Endodermal cell (in vitro differentiated cells): ENCODE data around the gene GPER1. TPM values are rescaled to one million over a fixed set of nuclear protein-coding genes. Genes with fewer than 3 reads are reported as not detected.
A peak's percentile ranks its signal among the peaks of the same experiment; 100 is the strongest.

Source experiments
- DNase-seq: peaks from one replicate; pipeline ENCODE4 v3.0.0-alpha.2; 2017
- H3K27ac ChIP-seq: 2 replicates; pipeline ENCODE4 v1.5.1; 2013; ENCODE audit warnings: mild to moderate bottlenecking, low read depth, low read length, moderate library complexity
- H3K27me3 ChIP-seq: 2 replicates; pipeline ENCODE4 v1.6.1; 2013; ENCODE audit warnings: mild to moderate bottlenecking, low read length, moderate library complexity; ENCODE audit not compliant: insufficient read depth, control insufficient read depth, poor library complexity, severe bottlenecking
- H3K36me3 ChIP-seq: 2 replicates; pipeline ENCODE4 v1.7.0; 2013; ENCODE audit warnings: mild to moderate bottlenecking, low read length, moderate library complexity; ENCODE audit not compliant: control insufficient read depth, insufficient read depth
- H3K4me1 ChIP-seq: one replicate; pipeline ENCODE4 v1.7.0; 2013; ENCODE audit warnings: low read length; ENCODE audit not compliant: control insufficient read depth, insufficient read depth
- H3K4me3 ChIP-seq: 2 replicates; pipeline ENCODE4 v1.5.1; 2013; ENCODE audit warnings: mild to moderate bottlenecking, low read length, moderate library complexity
- H3K9ac ChIP-seq: 2 replicates; pipeline ENCODE4 v1.6.1; 2013; ENCODE audit warnings: mild to moderate bottlenecking, low read length, moderate library complexity; ENCODE audit not compliant: poor library complexity, severe bottlenecking; ENCODE audit errors: extremely low read depth
- H3K9me3 ChIP-seq: 2 replicates; pipeline ENCODE4 v1.6.1; 2013; ENCODE audit warnings: mild to moderate bottlenecking, low read length, moderate library complexity; ENCODE audit not compliant: control insufficient read depth
- H3K27ac Mint-ChIP-seq: 2 replicates; pipeline ENCODE4 v1.8.0; 2020; ENCODE audit warnings: mixed read lengths
- H3K27me3 Mint-ChIP-seq: 2 replicates; pipeline ENCODE4 v1.8.0; 2021; ENCODE audit warnings: mild to moderate bottlenecking, mixed read lengths; ENCODE audit not compliant: insufficient read depth
- H3K36me3 Mint-ChIP-seq: 2 replicates; pipeline ENCODE4 v1.8.0; 2020; ENCODE audit warnings: low read depth, mixed read lengths
- H3K4me1 Mint-ChIP-seq: 2 replicates; pipeline ENCODE4 v1.8.0; 2020; ENCODE audit warnings: mixed read lengths
- H3K4me3 Mint-ChIP-seq: 2 replicates; pipeline ENCODE4 v1.8.0; 2020; ENCODE audit warnings: mild to moderate bottlenecking, moderate library complexity, mixed read lengths
- H3K9me3 Mint-ChIP-seq: 2 replicates; pipeline ENCODE4 v1.8.0; 2020; ENCODE audit warnings: mild to moderate bottlenecking, mixed read lengths
- CTCF ChIP-seq: fragments of 200-600 bp; sonication (generic); conservative IDR thresholded peaks from 2 replicates; pipeline ENCODE4 v1.5.0; 2021; ENCODE audit warnings: antibody characterized with exemption, mild to moderate bottlenecking
- WGBS, 2 experiments: methylation state at CpG; one replicate each; pipeline versions ENCODE4 v1.1.5 to v1.1.7; 2013; ENCODE audit warnings: missing lambda C conversion rate in 2 of 2, mixed read lengths in 1 of 2; ENCODE audit not compliant: insufficient coverage in 1 of 2, insufficient read length in 1 of 2; 5-methylcytosine and 5-hydroxymethylcytosine counted together
- total RNA-seq, 2 donors: library from RNA; stranded (reverse); fragmentation: NEBNext Ultra II Directional in 1 of 2; extraction: Animal tissue kit (Norgen Biotek cat#: 25700) in 1 of 2; gene quantifications; 2 replicates in 1 of 2; 3 replicates in 1 of 2; pipeline ENCODE4 v1.2.1, GENCODE V29; 2021

GPER1 gene
- total RNA-seq, 2 donors from 2014 or later = 0.35 to 0.51 TPM

DNA sequence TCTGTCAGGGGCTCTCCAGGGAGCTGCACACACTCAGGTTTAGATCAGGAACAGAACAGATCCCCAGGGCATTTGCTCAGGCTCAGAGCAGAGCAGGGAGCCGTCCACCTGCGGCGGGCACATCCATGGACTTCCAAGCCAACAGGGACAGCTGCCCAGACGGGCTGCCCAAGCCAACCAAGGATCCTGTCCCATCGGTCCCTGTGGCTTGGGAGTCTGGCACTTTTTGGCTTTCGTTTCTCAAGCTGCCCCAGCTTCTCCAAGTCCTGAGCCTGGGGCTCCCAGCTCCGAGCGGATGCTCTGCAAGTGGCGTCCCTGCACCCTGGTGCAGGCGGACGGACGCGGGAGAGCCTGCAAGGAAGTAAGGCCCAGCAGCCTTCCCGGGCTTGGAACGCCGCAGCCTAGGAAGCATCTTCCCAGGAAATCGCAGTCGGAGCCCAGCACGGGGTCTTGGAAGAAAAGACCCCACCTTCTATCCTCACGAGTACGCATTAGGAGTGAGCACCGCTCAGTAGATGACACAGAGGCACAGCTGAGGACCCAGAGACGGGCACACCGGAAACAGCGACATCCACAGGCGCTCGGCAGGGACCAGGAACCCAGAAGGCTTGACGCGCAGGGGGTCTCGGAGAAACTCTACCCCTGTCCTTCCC is 37.5 kb upstream of the GPER1 start:
- Histone ChIP-seq H3K9me3 (no peaks in the 10 kb centered on the region), H3K27ac (no peak overlapping the region), H3K4me3 (no peak overlapping the region), H3K36me3 (no peaks in the 10 kb centered on the region), H3K4me1 (peaks cover 12% of the 10 kb centered on the region), H3K9ac (no peak overlapping the region), H3K27me3 (no peaks in the 10 kb centered on the region)
- 90 to 92% methylated on average over 24 to 30 of the region's 30 CpGs for WGBS, 2 experiments
- Mint-ChIP-seq H3K27me3 (no peaks in the 10 kb centered on the region), H3K4me3 (no peak overlapping the region), H3K9me3 (no peaks in the 10 kb centered on the region), H3K27ac (peak overlapping the region; percentile 61), H3K4me1 (peaks cover 16% of the 10 kb centered on the region), H3K36me3 (no peaks in the 10 kb centered on the region)
- TF ChIP-seq CTCF = no peak
- no peak for DNase-seq

DNA sequence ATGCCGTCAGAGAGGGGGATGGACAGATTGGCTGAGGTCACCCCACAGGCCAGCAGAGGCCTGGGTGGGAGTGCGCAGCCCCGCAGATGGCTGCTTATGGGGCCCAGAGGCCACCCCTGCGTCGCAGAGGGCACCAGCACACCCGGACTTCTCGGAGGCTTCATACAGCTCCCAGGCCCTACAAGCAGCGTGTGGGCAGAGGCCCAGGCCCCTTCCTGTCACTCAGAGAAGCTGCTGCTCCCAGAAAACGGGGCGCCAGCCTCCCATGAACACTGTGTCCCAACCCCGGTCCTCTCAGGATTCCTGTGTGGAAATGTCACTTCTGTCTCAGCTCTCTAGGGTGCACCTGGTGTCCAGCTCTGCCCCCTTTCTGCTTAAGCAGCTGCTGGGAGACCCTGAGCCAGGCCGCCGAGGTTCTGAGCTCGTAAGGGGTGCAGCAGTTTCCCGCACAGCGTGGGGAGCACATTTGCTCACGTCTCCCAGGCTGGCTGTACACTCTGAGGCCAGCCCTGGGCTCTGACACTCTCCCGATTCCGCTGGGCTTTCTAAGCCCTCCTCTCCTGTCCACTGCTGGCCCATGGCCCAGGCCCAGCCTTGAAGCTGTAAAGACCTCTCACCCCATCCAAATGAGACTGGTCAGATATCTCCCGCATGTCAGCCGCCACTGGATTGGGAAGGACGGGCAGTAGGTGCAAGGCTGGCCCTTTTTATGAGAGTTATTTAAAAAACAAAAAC is 36.8 kb upstream of the GPER1 start:
- no peak for TF ChIP-seq CTCF
- Histone ChIP-seq H3K27ac (no peak overlapping the region), H3K27me3 (no peaks in the 10 kb centered on the region), H3K4me3 (no peak overlapping the region), H3K9ac (no peak overlapping the region), H3K4me1 (peaks cover 12% of the 10 kb centered on the region), H3K36me3 (no peaks in the 10 kb centered on the region), H3K9me3 (no peaks in the 10 kb centered on the region)
- peaks cover 16% of the 10 kb centered on the region for H3K4me1 Mint-ChIP-seq
- no peak for DNase-seq
- H3K27ac Mint-ChIP-seq = peak overlapping the region; percentile 48
- no peaks in the 10 kb centered on the region for H3K36me3 Mint-ChIP-seq
- WGBS, 2 experiments = 95% methylated on average over 20 to 22 of the region's 22 CpGs
- H3K27me3 Mint-ChIP-seq = no peaks in the 10 kb centered on the region
- H3K9me3 Mint-ChIP-seq = no peaks in the 10 kb centered on the region
- H3K4me3 Mint-ChIP-seq = no peak overlapping the region

- Mint-ChIP-seq H3K27ac (no peak overlapping the region), H3K27me3 (no peaks in the 10 kb centered on the region), H3K9me3 (no peaks in the 10 kb centered on the region), H3K36me3 (no peaks in the 10 kb centered on the region), H3K4me3 (no peak overlapping the region), H3K4me1 (peaks cover 5% of the 10 kb centered on the region)
- H3K4me3 ChIP-seq = no peak overlapping the region
- DNase-seq = no peak
- H3K4me1 ChIP-seq = peaks cover 8% of the 10 kb centered on the region
- no peaks in the 10 kb centered on the region for H3K36me3 ChIP-seq
- WGBS, 2 experiments = 93 to 97% methylated on average over 11 to 20 of the region's 20 CpGs
- H3K27ac ChIP-seq = peak overlapping the region; percentile 53
- H3K9me3 ChIP-seq = no peaks in the 10 kb centered on the region
- no peak overlapping the region for H3K9ac ChIP-seq
- no peak for TF ChIP-seq CTCF
- no peaks in the 10 kb centered on the region for H3K27me3 ChIP-seq
These were observed 35.7 kb upstream of the GPER1 start for GRCh38 chr7:1052031-1052818.
